ENCODE results near the gene PER2.
"Not testable (repeated sequence)": the region's sequence is repeated elsewhere in the genome, so short reads cannot be mapped to it uniquely, and the experiment has no call there.

The PER2 gene

GRCh38 chr2:238287737-238288649 is at the start of gene PER2:
Gene PER2, minus strand, starts transcription at chr2:238288610. Its CDS starts 10,674 bp downstream, at chr2:238277936.
- peak within 1 kb of the TSS; percentile 96 for H3K27ac ChIP-seq
- peak; percentile 29 for TF ChIP-seq CTCF (conservative IDR thresholded peaks at IDR 0.05)

GRCh38 chr2:238337846-238338245 is 49.4 kb upstream of the PER2 start:
- H3K27ac ChIP-seq: no peak overlapping the region
- no peak for TF ChIP-seq CTCF (conservative IDR thresholded peaks at IDR 0.05)

- no peak overlapping the region for H3K27ac ChIP-seq
- TF ChIP-seq CTCF (conservative IDR thresholded peaks at IDR 0.05): no peak
These were observed 48.5 kb upstream of the PER2 start for GRCh38 chr2:238336793-238337444.

- TF ChIP-seq CTCF (conservative IDR thresholded peaks at IDR 0.05): no peak
These were observed 47.7 kb upstream of the PER2 start for GRCh38 chr2:238336151-238336550.

GRCh38 chr2:238335591-238335990 is 47.2 kb upstream of the PER2 start:
- H3K27ac ChIP-seq: not testable (repeated sequence)

More at GRCh38 chr2:238336151-238336550, 47.7 kb upstream of the PER2 start:
- H3K27ac ChIP-seq: no peak overlapping the region

- TF ChIP-seq CTCF (conservative IDR thresholded peaks at IDR 0.05): no peak
- no peak overlapping the region for H3K27ac ChIP-seq
These were observed 46.5 kb upstream of the PER2 start for GRCh38 chr2:238334885-238335284.

GRCh38 chr2:238331916-238332315 is 43.5 kb upstream of the PER2 start:
- no peak for TF ChIP-seq CTCF (conservative IDR thresholded peaks at IDR 0.05)

More at GRCh38 chr2:238331916-238332315, 43.5 kb upstream of the PER2 start:
- H3K27ac ChIP-seq: no peak overlapping the region

Data from VCaP (cell line).